Daoy (cell line): Measurements from ENCODE around the gene DCST1. TPM values are rescaled to one million over a fixed set of nuclear protein-coding genes. Genes with fewer than 3 reads are reported as not detected.

Source experiments
- DNase-seq: peaks from one replicate; pipeline ENCODE4 v3.0.0-alpha.2; 2015; ENCODE audit warnings: low read depth
- total RNA-seq: library from RNA; depleted of rRNA; stranded (reverse); fragments of >200 nt; shearing (Covaris generic); gene quantifications from 2 replicates; pipeline ENCODE4 v1.2.3, GENCODE V29; 2014

The DCST1 gene
- total RNA-seq, 1 experiment from 2014 or later = not detected

DNA sequence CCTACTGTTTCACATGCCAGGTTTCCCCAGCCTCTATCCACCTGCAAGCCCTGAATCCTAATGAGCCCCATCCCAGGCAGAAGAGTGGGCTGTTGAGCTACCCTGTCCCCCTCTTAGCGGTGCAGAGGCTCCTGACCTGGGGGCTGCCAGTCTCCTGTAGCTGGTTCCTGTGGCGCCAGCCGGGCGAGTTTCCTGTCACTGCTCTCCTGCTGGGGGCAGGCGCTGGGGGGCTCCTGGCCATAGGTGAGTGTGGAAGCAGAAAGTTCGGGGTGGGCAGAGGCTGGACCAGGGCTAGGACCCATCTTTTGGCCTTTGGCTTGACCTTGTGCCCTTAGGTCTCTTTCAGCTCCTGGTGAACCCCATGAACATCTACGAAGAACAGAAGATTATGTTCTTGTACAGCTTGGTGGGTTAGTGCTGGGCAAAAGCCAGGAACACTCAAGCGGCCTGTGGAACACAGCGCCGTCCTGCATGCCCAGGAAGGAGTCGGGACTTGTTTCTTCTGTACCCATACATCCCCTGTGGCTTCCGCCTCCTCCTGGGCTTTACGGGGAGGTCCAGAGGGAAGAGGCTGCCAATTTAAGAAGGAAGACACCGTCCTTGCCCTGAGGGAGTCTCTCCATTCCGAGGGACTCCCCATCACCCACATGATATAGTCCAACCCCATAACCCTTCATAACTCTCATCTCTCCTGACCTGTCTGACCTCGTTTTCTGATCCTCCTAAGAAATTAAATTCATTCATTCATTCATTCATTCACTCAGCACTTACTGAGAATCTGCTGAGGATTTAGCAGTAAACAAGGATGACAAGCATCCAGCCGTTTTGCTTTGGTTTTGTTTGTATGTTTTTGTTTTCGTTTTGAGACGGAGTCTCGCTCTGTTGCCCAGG, 939 bp downstream of the DCST1 start:
- no peak for DNase-seq

DNA sequence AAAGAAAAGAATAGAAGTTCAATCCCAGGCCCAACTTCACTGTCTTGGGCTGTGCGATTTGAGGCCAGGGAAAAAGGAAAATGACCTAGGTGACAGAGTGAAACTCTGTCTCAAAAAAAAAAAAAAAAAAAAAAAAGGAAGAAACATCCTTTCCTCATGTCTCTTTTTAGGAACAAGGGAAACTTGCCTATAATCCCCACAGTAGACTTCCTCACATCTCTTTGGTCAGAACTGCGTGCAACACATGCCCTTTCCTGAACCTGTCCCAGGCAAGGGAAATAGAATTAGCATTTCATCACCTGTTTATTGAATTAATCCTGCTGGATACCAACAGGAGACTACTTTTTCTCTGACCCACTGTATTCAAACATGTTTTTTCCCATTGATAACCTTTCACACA, 2.3 kb downstream of the DCST1 start:
- no peak for DNase-seq

DNA sequence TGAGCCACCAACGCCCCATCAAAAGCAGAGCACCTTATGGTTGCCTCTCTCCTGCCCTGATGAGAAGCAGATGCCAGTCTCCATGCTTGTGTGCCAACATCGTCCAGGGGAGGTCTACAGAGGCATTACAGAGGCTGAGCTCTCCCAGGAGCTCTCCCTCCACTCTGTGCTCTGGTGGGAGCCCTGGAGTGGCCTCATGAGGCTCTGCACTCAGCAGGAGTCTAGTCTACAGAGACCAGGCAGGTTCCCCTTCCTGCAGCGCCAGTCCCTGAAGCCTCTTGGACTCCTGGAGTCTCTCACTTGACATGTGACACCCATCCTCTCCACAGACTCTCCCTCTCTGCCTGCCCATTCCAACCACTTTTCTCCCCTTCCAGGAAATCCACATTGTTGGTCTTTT, 3.4 kb downstream of the DCST1 start:
- DNase-seq = no peak

DNA sequence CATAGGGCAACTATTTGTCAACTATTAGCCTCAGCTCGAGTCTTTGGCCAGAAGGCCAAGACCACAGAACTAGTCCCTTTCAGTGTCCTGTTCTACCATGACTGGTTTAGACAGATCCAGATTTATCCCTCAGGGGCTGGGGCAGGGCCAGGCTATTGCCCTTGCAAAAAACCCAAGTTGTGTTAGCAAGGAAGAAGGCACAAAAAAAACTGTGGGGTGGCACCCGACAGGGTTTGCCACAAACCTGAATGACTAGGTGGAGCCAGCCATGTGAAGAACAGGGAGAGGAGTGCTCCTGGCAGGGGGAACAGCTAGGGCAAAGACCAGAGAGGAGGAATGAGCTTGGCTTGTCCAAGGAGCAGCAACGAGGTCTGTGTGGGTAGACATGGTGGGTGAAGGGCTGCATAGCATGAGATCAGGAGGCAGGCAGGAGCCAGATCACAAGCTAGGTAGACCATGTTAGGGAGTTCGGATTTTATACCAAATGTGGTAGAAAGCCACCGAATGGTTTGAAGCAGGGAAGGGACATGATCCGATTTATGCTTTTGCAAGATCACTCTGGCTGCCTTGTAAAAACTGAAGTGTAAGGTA, 4.3 kb downstream of the DCST1 start:
- no peak for DNase-seq

DNA sequence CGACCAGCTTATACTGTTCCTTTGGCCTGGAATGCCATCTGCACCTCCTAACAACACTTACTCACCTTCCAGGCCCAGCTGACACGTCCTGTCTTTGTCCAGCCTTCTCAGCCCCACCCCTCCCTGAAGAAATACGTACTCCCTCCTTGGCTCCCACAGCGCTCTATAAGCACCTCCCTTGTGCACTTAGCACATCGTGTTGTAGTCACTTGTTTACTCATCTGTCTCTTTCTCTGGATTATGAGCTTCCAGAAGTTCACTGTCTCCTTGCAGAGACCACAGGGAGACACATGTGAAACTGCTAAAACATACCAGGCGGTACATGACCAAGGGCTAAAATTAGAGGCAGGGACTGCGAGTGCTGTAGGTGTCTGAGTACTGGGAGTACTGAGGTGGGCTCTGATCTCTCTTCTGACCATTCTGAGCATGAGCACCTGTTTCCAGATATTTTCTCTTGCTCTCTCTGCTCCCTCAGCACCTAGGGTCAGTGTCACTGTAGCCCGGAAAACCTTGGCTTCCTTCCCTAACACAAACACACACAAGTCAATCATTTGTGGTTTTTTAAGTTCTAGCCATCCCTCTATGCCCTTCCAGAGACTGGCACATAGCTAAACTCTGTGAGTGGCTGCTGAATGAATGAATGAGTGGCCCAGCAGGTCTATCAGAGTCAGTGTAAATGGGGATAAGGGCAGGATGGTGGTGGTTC, 5.1 kb downstream of the DCST1 start:
- DNase-seq = peak; percentile 39

DNA sequence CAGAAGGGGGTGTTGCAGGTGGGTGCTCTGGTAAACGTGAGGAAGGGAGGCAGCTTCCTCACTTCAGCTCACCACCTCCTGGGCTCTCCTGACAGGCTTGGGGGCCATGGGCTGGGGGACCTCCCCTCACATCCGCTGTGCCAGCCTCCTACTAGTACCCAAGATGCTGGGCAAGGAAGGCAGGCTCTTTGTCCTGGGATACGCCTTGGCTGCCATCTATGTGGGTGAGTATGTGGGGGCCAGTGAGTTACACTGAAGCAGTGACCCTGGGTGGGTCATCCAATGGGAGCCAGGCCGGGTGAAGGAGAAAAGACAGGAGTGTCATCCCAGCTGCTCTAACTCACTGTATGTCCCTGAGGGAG, 5.7 kb downstream of the DCST1 start:
- no peak for DNase-seq

DNA sequence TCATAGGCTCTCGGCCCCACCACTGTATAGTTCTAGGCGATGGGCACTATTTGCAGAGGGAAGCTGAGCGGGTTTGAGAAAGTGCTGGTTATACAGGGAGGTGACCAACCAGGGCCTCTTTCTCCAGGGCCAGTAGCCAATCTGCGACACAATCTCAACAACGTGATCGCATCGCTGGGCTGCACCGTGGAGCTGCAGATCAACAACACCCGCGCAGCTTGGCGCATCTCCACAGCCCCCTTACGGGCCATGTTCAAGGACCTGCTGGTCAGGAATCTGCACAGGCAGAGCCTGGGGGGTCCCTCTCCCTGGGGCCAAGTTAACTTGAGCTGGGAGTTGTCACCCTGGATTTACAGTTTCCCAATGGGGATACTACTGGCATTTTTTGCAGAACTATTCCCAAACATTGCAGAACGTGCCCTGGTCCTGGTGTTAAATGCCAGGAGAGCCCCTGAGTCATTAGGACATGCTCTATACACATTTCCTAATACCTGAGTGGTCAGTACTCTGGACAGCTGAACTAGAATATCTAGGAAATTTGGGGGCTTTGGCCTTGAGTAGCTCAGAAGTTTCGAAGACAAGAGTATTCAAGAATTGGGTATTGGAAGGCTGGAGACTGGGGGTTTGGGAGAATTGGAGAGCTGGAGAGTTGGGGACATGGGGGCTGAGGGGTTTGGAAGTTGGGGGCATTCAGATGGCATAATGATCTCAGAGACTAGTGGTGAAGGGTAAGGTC, 6.9 kb downstream of the DCST1 start:
- no peak for DNase-seq

DNA sequence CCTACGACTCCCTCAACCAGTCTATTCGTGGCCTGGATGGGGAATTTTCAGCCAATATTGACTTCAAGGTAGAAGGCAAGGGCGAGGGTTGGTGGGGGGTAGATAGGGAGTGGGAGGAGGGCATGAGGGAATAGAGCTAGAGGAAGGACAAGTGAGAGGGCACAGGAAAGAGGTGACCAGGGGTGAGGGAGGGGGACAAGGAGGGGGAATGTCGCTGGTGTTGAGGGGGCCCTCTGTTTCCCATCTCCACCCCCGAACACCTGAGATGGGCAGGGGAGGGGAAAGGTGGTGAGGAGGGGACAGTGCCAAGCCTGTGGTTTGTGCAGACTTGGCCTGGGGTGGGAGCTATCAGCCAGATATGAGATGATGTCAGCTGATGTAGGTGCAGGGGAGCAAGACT, 9.2 kb downstream of the DCST1 start:
- DNase-seq = no peak

DNA sequence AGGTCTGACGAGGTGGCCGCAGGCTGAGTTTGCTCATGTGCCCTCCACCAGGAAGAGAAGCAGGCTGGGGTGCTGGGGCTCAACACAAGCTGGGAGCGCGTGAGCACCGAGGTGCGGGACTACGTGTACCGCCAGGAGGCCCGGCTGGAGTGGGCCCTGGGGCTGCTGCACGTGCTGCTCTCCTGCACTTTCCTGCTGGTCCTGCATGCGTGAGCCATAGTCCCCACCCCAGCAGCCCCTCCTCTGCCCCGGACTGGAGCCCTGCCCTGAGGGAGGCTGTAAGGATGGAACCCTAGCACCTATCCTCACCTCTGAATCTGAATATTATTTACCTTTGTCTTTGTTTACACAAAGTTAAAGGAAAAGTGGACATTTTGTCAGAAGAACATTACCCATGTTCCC, 9.7 kb downstream of the DCST1 start:
- no peak for DNase-seq

DNA sequence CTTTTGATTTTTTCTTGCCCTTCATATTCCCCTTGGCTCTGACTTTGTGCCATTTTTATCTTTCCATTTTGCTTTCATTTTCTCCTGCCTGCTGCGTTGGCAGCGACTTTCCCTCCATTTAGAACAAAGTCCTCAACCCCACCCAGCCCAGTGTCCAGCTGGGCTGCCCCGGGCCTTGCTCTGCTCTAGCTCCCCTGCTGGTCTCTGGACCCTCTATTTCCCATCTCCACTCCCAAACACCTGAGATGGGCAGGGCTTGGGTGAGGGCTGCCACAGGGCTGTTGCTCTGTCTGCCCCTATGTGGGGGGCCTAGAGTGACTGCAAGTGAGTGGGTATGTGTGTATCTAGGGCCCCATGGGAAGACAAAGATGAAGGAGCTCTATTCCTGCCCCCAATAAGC, 10.2 kb downstream of the DCST1 start:
- no peak for DNase-seq

DNA sequence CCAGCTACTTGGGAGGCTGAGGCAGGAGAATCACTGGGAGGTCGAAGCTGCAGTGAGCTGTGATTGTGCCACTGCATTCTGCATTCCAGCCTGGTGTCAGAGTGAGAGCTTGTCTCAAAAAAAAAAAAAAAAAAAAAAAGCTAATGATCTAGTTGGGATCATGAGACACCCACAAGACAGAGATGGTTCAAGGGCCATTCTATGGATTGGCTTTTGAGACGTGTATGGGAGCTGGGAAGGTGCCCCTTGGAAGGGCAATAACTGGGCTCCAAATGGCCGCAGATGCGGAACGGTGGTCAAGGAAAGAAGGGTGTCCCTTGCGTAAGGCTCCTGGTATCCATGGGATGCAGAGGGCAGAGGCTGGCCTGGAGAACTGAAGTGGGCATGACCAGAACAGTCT, 10.7 kb downstream of the DCST1 start:
- no peak for DNase-seq

DNA sequence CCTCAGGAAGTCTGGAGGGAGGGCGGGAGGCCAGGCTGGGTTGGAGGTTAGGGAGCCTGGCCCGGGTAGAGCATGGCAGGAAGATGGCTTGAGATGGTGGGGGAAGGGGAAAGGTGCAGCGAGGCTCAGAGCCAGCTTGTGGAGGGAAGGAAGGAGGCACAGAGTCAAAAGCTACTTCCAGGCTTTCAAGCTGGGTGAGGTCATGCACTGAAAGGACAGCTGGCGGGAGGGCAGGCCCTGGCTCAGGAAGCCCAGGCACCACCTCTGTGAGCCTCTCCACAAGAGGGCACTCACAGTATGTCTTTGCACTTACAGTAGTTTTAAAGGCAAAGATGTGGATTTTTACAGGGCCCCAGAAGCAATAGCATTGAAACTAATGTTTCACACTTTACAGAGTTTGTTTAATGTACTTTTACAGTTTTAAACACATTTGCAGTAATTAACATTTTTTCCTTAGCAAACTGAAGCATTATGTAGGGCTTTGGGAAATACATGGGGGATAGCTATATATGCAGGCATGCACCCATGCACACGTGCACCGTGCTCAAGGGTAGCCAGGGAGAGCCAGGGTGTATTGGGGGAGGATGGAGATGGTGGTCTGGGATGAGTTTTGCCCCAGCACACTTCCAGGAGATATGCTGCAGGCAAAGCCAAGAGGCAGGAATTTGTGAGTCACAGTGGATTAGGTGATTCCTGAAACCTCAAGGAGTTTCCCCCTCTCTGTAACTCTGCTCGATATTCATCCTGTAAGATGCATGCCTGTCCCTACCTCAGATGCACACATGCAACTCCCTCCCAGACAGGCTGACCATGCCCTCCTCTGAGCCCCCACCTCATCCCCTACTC, 11.4 kb downstream of the DCST1 start:
- DNase-seq = peak; percentile 81

DNA sequence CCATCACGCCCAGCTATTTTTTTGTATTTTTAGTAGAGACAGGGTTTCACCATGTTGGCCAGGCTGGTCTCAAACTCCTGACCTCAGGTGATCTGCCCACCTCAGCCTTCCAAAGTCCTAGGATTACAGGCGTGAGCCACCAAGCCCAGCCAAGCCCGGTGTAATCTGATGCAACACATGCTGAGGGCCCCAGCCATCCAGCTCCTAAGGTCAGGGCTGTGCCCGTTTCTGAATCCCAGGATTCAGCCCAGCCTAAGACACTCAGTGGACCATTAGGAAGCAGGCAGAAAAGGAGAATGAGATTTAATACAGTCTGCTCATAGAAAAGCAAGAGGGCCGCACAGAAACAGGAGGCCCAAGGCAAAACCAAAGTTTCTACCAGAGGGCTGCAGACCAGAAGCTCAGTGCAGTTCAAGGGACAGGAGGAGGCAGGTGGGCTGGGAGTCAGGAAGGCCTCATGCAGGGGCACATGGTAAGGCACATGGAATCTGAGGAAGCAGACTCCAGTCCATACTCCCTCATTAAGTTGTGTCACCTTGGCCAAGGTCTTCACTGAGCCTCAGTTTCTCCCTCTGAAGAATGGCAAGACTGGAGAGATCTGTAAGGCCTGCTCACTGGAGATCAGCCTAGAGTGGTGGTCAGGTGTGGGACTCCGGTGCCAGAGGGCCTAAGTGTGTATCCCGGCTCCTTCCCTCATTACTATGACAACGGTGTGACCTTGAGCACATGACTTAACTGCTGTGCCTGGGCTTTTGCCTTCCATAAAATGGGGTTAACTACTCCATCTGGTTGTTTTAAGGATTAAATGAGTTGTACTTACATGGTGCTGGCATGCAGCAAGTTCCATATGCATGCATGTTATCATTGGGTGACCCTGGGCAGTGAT, 15.1 kb downstream of the DCST1 start:
- DNase-seq = no peak

DNA sequence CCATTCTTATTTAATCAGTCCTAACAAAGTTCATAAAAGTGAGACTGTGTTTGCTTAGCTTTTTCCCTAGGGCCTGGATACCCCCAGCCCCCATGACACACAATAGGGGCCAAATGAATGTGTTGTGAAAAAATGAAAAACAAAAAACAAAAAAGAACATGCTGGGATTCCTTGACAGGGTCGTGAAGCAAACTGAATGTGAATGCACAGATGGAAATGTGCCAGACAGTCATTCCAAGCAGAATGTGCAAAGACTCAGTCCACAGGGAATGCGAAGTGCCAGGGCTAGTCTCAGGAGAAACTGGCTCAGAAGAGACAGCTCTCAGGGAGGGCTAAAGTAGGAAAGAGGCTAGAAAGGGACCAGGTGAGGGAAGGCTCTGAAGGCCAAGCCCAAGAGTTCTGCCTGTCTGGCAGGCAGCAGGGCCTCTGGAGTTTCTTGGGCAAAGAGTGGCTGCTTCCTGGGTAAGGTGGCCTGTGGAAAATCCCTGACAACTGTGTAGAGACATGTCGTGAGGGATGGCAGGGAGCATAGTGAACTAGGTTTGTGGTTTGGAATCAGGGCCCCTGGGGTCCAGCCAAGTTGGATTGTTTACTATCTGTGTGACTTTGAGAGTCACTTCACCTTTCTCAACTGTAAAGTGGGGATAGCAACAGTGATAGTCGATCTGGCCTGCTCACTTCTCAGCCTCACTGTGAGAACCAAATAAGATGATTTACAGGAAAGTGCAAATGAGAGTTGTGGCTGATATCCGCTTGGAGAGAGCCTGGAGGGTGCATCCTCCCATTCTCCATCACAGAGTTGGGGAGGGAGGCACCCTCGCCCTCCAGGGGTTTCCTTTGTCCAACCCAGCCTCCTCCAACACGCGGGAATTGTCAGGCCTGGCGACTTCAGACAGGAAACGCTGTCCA, 16.3 kb downstream of the DCST1 start:
- peak; percentile 61 for DNase-seq

DNA sequence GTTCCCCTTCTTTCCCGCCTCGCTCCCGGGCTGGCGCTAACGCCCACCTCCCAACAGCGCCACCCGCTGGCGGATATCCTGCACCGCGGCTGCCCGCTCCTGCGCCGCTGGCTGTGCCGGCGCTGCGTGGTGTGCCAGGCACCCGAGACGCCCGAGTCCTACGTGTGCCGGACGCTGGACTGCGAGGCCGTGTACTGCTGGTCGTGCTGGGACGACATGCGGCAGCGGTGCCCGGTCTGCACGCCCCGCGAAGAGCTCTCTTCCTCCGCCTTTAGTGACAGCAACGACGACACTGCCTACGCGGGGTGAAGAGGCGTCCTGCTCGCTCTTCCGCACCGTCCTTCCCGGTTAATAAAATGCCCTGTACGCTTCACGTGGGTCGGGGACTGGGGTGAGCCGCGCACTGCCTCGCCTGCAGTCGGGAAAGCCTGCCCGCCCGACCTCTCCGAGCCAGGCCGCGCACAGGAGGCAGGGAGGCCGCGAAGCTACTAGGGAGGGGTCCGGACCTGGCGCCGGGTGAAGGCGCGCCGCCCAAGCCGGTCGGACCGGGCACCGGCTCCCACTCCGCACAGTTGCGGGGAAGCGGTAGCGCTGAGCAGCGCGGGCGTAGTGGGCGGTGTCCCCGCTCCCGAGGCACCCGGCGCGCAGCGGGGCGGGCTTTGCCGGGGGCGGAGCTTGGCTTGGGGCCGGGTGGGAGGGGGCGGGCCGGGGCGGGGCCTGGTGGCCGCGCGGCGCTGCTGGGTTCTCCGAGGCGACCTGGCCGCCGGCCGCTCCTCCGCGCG, 17.1 kb downstream of the DCST1 start, which contains the start of gene ADAM15:
ADAM15 (plus strand) TSS at position 757 of the 782 bp plus-strand sequence. CDS start 71 bp downstream, outside the sequence.
- DNase-seq = peak; percentile 91

DNA sequence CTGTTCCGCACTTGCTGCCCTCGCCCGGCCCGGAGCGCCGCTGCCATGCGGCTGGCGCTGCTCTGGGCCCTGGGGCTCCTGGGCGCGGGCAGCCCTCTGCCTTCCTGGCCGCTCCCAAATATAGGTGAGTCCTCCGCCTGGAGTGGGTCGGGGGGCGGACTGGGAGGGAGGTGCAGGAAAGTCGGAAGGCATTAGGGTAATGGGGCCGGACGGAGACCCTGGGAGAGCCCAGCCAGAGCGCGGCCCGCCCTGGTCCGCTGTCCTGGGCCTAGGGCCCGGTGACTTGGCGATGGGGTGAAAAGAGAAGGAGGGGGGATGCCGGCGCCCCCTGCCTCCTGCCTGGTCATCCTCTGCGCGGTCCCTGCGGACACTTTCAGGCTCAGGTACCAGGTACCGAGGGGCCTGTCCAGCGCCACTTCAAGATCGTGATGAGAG, 17.7 kb downstream of the DCST1 start:
- DNase-seq = no peak

DNA sequence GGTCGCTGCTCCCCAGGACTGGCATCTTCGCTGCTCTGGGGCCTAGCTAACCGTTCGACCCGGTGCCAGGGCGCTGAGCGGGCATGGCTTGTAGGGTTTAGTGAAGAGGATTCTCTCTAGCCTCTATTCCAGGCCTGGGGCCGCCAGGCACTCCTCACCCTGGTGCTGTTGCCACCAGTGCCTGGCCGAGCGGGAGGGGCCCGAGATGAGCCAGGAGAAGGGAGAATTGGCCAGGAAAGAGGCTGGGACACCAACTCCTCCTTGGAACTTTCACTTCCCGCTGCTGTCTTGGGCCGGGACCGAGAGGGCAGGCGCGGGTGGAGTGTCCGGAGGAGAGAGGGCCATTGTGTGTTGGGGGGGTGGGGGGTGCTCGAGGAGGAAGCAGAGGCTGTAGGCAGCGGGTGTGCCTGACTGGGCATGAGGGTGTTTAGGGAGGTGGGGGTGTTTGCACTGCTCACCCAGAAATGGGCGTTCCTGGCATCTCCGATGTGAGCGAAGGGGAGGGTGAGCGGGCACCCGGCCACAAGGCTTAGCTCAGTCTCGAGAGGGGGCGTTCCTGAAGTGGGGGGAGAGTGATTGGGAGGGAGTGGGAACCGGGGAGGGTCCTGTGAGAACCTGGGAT, 18.3 kb downstream of the DCST1 start:
- DNase-seq = peak; percentile 61
